HG03457 (cell line): ENCODE data around the gene FAM241A.

Experiments used
- ATAC-seq: cut with Tn5 transposase; IDR thresholded peaks from one replicate; pipeline ENCODE4 v1.9.1; 2021; ENCODE audit warnings: moderate number of reproducible peaks; ENCODE audit not compliant: unreplicated experiment

Gene FAM241A

DNA sequence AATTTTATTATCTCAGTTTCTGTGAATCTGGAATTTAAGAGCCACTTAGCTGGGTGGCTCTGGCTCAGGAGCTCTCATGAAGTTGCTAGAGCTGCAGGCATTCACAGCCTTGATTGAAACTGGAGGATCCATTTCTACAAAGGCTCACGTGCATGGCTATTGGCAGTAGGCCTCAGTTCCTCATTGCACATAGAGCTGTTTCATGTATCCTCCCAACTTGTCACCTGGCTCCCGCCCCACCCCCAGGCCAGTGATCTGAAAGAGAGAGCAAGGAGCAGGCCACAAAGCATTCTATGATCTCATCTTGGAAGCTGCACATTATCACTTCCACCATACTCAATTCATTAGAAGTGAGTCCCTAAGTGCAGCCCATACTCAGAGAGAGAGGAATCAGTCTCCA is 67.8 kb downstream of the FAM241A start:
- ATAC-seq, result no peak

DNA sequence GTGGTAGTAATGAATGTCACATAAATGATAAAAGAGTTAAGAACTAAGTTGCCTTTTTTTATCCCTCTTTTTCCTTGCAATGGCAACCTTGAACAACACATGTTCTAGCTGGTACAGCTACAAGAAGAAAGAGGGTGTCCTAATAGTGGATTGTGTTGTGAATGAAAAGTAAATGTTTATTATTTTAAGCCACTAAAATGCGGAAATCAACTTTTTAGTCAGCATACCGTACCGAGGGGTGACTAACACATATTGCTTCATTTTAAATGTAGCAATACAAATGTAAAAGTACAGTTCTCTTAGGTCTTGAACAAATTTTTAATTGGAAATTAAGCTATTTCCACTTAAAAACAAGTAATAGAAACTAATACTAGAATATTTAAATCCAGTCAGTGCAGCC is 68.6 kb downstream of the FAM241A start:
- no peak for ATAC-seq

- ATAC-seq, result no peak
These were observed 69.4 kb downstream of the FAM241A start for GRCh38 chr4:112214390-112215264.

DNA sequence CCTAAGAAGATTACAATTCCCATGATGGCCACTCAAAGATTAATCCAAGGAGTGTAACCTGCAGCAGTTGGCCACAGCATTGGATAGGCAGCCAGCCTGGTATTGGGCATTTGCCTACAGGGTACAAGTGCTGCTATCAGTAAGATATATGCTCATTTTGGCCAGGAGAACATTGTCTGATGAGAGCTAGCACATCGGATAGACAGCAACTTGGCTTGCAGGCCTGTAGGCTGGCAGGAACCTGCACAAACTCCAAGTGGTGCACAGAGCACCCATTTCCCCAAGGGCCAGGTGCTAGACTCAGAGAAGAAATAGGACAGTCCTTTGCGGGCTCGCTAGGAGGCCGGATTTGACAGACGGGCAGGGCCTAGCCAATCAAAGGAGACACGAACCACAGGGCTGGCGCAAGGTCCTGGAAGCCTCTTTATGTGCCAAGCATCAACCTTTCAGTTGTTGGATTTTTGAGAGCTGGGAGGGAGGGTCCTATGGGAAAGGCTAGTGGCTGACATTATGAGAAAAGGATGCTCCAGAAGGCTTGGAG is 74.6 kb downstream of the FAM241A start:
- ATAC-seq, result no peak

GRCh38 chr4:112222219-112222955 is 77.1 kb downstream of the FAM241A start:
- ATAC-seq, result no peak

GRCh38 chr4:112225157-112225556 is 79.9 kb downstream of the FAM241A start:
- ATAC-seq, result no peak

DNA sequence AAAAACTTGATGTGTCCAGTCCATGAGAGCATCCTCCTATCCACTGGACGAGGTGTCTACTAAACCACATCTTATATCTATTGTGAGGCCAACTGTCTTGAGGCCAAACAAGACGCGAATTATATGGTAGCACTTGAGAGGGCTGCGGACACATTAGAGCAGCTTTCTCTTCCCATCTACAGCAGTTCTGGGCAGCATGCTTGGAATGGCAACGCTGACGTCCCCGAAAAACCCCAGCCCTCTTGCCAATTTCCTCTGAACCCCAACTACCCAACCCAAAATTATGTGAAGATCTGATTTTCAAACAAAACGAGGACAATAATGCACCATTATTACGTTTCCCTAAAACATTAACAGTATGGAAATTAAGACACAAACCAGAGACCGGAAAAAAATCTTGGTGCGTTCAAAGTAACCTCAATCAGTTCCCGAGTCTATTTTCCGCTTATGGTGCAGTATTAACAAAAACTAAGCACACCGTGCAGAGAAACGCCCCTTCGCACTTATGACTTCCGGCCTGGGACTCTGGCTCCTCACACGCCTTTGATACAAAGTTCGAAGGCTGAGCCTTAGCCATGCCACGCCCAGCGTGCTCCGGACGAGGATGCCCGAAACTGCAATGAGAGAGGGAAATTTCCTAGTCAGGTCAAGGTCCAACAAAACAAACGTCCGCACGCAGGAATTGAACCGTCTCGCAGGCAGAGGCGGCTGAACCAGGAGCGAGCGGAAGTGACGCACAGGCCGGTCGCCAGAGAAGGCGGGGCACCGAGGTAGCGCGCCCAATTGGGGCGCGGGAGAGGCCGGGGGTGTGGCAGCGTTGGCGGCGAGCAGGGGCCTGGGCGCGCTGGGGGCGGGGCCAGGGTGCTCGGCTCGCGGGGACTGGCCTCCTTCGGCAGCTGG is 85.9 kb downstream of the FAM241A start:
- peak; percentile 88 for ATAC-seq

GRCh38 chr4:112231779-112232713 is 86.8 kb downstream of the FAM241A start, which contains the start of gene AP1AR:
AP1AR (plus strand) TSS chr4:112231787; CDS start chr4:112232092, 305 bp downstream.
- ATAC-seq, result peak; percentile 48

DNA sequence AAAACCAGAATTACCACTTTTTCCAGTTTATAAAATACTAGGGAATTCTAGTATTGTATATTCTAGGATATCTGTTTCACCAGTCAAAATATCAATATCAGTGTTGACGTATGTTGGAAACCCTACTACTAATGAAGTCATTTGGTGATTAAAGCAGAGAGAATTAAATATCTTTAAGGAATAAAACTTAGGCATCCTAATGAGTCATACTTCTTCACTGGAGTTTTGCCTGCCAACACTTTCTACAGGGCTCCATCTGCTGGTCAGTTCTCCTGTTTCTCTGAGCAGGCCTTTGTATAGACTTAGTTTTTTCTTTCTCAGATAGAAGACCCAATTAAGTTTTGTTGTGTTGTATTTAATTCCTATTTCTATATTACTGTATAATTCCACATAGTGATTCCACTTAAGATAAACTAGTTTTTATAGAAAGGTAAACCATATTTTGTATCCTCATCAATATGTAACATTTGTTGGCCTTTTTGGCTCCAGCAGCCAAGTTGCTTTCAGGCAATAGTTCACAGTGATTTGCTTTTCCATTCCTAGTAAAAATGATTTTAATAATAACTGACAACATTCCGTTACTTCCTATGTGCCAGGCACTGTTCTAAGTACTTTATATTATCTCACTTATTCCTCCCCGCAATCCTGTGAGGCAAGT is 89.8 kb downstream of the FAM241A start:
- ATAC-seq, result no peak

DNA sequence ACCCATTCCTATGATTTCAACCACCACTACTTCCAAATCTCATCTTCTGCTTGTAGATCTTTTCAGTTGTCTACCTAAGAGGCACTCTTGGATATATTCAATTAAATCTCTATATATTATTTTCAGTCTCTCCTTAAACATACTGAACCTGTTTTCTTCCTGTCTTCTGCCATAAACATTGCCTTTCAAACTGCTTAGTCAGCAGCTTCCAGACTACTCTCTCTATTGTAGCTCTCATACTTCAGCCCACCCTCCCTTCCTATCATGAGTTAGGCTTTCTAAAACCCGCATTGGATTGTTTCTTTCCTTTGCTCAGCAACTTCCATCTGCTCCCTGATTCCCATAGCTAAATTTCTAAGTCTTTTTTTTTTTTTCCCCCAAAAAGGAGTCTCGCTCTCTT is 90.8 kb downstream of the FAM241A start:
- no peak for ATAC-seq

DNA sequence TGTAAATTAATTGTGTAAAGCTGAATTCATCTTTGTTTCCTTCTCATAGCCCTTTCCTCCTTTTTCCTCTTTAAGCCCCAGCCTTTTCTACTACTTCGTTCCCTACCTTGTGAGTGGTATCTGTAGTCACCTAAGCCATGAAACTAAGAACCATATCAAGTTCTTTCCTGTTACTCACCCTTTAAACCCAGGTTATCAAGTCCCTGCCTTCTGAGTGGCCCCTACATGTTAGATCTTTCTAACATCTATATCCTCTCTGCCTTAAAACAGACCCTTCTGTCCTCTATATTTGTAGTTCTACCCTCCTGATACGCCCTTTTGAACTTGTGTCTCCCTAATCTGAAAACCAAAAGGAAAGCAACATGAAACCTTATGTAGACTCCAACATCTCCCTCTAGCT is 93.6 kb downstream of the FAM241A start:
- no peak for ATAC-seq
